NCI-H1417 (cell line): ENCODE measurements around the gene SENP1.

Source experiments
- DNase-seq, 3 experiments: peaks; one replicate each; lab custom pipeline; 2025; lab: John Stamatoyannopoulos, UW

Gene SENP1

DNA sequence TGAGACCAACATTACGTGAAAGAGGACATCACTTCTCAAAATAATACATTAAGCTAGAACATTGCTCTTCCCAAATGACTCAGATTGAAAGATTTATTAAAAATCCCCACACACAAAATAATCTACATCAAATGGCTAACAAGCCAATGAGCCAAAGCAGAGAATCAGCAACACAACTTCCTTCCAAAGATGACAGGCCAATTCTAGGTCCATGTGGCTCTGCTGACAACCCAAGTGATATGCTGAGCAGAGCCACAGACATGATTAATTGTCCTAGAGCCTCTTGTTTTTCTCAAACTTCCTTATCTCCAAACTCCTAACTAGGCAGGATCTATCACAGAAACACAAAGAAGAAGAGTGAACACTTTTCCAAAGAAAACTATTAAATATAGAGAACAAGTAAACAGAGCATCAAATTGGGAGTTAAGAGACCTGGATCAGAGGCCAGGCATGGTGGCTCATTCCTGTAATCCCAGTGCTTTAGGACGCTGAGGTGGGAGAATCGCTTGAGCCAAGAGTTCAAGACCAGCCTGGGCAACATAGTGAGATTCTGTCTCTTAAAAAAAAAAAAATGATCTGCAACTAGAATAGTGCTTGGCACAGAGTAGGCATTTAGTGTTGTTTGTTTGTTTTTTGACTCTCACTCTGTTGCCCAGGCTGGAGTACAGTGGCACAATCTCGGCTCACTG, 38.5 kb downstream of the SENP1 start:
- no peak for DNase-seq

- no peak for DNase-seq
These were observed 40.8 kb downstream of the SENP1 start for GRCh38 chr12:48065041-48065440.

GRCh38 chr12:48063530-48063929, 42.3 kb downstream of the SENP1 start:
- no peak for DNase-seq

DNA sequence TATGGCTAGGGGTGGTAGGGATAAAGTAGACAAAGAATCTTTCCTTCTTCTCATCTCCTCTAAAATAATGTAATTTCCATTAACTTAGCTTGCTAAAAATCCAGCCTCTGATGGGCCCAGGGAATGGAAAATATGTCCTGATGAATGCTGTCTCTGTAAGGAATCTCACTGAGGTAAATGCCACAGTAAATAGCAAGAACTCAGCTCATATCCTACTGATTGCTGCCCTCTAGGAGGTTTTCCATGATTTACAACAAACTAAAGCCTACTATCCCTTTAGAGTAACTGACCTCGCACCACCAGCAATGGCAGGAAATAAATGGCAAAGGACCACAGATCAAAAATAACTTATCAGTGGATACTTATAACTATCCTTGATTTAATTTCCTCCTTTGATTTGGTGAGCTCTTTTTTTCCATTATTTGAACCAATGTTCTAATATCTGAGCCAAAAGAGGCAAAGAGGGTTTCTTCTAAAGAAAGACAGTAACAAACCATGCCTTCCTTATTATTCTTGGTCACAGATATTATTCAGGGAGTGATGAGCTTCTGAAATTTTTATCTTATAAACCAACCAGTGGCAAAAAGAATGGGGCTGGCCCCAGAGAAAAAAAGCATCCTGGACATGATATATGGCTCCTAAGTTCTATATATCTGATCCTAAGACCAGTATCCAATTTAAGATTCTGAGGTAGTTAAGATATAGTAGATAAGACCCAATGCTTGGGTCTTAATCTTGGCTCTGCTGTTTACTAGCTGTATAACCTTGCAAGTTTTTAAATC, 43.8 kb downstream of the SENP1 start:
- peak in 2 of 3 experiments; percentile 8 to 61 for DNase-seq

- no peak for DNase-seq
These were observed 45.4 kb downstream of the SENP1 start for GRCh38 chr12:48060474-48060873.

DNA sequence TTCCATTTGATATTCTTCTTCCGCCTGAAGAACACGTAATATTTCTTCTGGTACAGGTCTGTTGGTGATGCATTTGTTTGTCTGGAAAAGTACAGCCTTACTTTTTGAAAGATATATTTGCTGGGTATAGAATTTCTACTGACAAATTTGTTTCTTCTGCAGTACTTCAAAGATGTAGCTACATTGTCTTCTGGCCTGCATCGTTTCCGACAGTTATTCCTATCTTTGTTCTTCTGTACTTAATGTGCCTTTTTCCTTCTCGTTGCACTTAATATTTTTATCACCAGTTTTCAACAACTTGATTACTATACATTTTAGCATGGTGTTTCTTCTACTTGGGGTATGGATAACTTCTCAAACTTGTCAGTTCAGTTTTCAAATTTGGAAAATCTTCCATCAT, 47.1 kb downstream of the SENP1 start:
- no peak for DNase-seq

DNA sequence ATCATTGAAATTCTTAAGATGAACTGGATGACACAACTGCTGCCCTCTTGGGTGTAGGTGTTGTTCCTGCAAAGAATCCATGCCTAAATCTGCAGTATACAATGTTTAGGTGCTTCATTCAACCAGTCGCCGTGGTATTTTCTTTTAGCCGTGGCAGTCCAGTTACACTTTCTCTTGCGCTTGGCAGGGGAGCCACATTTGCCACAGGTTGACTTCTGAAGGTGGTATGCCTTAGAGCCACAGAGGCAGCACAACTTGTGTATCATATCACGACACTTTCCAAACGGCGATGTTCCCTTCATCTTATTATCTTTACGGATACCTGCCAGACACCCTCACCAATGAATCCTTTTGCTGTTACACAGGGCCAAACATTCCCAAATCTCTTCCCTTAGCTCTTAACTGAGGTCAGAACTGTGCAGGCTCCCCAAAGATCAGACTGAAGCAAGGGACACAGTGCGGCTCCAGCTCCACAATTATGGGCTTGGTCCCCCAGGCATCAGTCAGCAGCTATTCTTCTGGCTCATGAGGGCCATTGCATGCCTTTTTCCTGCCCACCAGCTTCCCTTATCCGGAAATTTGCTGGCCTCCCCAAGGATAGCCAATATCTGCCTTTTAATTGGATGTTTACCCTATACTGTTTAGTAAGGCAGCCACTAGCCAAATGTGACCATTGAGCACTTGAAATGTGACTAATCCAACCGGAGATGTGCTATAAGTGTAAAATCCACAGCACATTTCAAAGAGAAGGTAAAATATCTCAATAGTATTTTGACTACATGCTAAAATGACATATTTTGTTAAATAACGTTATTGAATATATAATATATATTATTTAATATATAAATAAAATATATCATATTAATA, 50.7 kb downstream of the SENP1 start:
- peak in 2 of 3 experiments; percentile 4 to 25 for DNase-seq

GRCh38 chr12:48053883-48054282, 52.0 kb downstream of the SENP1 start:
- DNase-seq = no peak

GRCh38 chr12:48053122-48053521, 52.8 kb downstream of the SENP1 start:
- no peak for DNase-seq

DNA sequence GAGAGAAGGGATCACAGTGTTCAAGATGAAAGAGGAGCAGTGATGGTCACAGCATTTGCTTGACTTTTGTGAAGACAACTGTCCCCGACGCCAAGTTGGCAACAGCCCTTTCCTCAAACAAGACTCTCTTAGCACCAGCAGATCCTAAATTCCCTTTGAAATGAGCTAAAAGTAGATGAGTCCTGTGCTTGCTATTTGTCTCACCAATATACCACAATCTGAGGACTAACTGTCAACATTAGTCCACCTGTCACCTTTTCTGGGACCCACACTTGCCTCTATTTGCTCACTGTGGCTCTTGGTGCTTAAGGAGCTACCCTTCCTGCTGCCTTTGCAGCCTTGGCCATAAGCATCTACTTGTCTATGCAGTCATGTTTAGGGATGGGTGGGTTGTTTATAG, 54.2 kb downstream of the SENP1 start:
- DNase-seq = no peak

- DNase-seq = no peak
These were observed 55.7 kb downstream of the SENP1 start for GRCh38 chr12:48050174-48050573.

- DNase-seq = no peak
These were observed 59.8 kb downstream of the SENP1 start for GRCh38 chr12:48045965-48046518.

DNA sequence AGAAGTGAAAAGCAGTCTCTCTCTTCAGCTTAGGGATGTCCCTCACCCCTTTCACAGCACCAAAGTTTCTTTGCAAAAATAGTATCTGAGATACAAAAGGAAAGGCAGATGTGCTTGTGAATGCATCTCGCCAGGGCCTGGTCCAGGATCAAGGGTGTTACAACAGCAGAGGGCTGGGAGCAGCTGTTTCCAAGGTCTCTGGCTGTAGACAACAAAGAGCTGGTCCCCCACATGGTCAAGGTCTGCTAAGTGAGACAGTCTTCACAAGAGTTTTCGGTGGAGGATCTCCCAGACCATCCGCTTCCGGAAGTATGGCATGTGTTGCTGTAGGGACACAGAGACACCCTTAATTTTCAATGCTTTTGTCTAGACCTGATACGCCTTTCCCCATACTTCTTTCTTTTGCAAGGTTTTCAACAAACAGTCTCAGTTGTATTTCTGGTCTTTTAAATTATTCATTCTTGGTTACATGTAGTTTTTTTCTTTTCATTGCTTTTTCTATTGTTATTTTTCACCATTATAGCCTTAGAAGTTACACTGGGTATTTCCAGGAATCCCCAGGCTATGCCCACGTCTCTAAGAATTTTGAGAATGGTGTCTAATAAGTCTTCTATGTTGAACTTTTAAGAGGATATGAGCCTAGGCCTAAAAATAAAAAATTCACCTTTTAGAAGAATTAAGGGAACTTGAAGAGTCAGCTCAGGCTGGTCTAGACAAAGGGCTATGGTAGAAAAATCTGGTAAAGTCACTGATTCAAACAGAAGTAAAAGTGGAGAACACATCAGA, 60.6 kb downstream of the SENP1 start:
- no peak for DNase-seq

- DNase-seq = no peak
These were observed 61.5 kb downstream of the SENP1 start for GRCh38 chr12:48044396-48044795.

- no peak for DNase-seq
These were observed 62.1 kb downstream of the SENP1 start for GRCh38 chr12:48043771-48044170.

- no peak for DNase-seq
These were observed 64.1 kb downstream of the SENP1 start for GRCh38 chr12:48041591-48042423.

GRCh38 chr12:48040354-48040753, 65.5 kb downstream of the SENP1 start:
- no peak for DNase-seq

GRCh38 chr12:48039151-48039550, 66.7 kb downstream of the SENP1 start:
- no peak for DNase-seq

DNA sequence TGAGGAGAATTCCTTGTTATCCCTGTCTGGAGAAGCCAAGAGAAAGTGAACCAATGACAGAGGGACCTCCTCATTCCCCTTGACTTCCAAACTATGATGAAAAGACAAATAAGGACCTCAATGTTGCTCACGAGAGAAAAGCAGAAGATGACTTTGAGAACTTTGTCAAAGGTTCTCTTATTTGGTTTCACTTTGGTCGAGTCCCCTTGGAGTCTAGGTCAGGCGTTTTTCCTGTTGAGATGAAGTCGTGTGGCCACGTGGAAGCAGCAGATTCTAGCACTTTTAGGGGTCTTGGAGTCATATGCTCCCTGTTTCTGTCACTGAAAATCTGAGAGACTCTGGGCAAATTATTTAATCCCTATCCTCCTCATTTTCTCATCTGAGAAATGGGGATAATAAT, 67.8 kb downstream of the SENP1 start:
- no peak for DNase-seq

DNA sequence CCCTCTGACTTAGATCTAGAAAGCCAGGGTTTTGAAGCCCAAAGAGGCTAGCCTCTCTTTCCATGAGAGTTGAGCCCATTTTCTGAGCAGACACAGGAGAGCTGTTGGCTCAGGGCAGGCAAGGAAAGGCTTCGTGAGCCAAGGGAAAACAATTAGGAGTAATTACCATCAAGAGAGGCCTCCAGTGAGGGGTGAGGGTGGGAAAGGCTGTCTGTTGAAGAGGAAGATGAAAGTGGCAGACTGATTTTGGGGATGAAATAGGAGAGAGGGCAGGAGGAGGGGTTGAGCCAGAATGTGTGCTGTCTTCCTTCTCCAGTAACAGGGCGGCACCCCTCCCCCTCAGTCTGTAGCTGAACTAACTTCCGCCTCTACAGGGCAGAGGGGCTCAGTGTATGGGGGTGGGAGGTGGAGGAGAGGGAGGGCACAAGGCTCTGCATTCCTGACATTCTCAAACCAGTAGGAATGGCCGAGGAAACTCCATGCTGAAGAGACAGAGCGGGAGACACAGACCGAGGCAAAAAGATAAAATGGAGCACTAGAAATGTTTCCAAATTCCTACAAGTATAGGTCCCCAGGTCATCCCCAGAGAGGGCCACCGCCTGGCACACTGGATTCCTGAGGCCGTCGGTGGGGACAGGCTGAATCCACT, 68.5 kb downstream of the SENP1 start:
- peak in 1 of 3 experiments; percentile 10 for DNase-seq
